Measurements from ENCODE around the gene PLSCR4.
A peak's percentile ranks its signal among the peaks of the same experiment; 100 is the strongest.

Gene PLSCR4

DNA sequence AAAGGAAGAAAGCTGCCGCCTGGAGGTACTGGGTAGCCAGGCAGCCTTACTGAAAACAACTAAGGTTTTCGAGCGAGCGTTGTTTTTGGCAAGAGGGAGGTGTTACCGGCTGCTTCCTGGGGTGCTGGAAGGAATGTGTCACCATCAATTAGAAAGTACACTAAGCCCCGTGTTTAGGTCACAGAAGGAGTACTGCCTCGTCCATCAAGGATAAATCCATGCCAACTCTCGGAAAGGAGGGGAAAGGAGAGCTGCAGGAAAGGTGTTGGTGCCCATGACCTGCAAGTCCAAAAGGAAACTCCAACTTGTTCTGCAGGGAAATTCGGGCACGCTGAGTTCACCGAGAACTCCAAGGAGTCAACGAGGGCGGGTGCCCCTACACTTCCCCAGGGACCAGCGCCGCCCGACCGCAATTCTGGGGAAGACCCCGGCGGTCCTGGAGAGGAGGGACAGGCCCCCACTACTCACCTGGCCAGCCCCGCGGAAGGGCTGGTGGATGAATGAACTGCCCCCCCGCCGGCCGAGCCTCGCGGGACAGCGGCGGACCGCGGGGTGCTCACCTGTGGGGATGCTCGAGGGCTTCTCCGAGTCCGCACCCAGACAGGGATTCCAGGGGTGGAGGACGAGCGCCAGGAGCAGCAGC is 90.5 kb downstream of the PLSCR4 start:
- DNase-seq: peak; percentile 63

DNA sequence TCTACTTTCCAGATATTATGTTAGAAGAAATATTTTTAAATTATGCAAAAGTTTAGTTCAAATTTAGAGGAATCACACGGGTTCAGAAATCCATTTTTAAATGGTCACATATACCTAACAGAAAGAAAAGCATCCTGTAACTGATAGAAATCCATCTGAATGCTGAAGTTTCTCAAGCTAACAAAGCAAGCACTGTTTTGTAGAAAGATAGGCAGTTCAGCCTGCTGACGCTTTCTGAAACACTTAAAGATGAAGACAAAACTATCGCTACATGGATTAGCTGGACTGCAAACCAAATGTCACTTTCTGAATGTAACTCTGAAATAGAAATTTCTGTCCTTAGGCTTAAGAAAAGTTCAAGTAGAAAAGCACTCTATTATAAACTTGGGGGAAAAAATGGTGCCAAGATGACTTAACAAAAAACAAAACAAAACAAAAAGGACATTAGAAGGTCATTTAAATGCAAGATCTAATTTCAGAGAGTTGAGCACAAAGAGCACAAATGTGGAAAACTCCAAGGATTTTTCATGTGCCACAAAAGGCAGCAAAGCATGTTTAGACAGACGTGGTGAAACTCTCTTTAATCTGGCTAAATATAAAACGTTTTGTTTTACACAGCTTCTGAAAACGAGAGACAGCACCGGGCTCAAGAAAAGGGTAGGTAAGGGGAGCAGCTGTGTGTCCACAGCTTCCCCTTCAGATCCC is 91.1 kb downstream of the PLSCR4 start:
- no peak for DNase-seq

DNA sequence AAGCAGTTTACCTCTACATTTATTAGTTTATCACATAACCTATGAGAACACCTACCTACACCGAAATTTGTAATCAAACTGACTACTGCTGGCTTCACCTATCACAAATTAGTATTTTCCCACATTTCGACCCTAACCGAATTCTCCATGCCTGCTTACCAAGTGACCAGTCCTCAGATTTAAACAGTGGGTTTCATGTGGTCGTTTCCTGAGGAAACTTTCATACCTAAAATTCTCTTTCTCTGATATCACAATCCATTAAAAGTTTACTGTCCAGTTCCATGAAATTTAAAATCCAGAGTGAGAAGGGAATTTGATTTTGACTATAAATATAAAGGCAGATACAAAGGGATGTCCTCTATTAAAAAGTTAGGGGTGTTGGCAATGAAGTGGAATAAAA is 91.9 kb downstream of the PLSCR4 start:
- DNase-seq: no peak

DNA sequence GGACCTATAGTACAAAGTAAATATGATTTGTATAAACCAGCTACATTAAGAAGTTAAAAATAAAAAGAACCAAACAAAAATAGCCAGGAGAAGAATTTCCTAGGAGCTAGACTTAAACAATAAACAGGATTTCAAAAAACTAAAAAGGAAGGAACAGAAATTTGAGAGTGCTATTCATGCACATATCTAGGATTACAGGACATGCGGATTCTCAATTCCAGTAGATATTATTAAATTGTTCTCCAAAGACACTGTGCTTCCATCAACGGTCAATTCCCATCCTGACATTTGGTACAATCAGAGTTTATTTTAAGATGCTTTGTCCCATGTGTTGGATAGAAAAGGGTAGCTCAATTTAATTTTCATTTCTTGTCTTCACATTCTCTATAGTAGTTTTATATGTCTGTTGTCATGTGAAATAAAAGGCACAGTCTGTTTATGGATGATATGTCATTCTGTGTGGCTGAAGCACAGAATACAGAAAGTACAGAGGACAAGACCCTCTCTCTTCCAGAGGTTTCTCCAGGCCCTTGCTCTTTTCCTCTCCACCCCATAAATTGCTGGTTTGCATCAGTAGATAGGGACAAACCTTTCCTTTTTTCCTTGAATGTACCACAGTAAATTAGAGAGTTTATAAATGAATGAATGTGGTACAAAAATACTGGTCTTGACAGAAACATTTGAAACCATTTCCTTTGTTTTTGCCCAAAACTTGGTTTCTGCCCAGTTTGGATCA is 93.4 kb downstream of the PLSCR4 start:
- no peak for DNase-seq

DNA sequence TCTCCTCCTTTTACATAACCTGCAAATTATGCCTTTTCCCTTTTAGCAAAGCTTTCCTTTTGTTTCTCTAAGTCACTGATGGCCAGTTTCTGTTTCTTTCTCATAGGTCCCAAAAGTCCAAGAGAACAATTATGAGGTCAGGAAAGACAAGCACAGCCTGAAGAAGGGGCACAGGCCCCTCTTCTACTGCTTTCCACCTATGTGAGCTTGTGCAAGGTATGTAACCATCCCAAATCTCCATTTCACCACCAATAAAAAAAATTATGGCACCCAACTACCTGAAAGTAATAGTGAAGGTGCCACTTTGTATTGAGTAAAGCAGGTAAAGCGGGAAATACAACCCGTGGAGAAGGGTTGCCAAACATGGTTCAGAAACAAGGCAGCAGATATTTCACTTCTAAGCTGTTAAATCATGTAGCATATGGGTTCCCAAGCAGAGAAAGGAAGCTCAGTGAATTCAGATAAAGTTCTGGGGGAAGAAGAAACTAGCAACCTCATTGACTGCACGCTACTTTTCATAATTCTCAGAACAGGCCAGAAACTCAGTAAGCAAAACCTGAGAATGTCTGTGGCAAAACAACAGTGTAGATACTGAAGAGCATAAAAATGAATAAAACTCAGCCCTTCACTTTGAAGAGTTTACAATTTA is 94.1 kb downstream of the PLSCR4 start:
- DNase-seq: no peak

DNA sequence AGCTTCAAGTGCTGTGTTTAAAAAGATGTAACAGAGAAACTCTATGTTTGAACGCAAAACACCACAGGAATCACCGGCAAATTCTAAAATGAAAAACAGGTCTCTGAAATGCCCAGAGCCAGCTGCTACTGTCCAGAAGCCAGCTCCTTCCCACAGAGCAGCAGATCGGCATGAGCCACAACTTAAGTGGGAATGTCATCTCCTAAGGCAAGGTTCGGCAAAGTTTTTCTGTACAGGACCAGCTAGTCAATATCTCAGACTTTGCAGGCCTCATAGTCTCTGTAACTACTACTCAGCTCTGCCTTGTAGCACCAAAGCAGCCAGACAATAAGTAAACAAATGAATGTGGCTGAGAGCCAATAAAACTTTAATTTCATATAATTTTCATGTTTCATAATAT is 94.8 kb downstream of the PLSCR4 start:
- no peak for DNase-seq

DNA sequence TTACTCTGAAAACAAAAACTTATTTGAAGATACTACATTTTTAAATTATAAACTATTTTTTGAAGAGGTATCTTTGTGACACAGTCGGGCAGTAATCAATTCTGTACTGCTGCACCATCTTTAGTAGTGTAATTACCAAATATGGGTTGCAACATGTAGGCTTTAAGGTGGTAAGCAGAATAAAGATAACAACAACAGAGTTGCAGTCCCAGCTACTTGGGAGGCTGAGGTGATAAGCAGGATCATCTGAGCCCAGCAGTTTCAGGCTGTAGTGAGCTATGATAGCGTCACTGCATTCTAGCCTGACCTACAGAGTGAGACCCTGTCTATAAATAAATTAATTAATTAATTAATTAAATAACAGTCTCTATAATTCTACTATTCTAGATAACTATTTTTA is 95.9 kb downstream of the PLSCR4 start:
- DNase-seq: no peak

DNA sequence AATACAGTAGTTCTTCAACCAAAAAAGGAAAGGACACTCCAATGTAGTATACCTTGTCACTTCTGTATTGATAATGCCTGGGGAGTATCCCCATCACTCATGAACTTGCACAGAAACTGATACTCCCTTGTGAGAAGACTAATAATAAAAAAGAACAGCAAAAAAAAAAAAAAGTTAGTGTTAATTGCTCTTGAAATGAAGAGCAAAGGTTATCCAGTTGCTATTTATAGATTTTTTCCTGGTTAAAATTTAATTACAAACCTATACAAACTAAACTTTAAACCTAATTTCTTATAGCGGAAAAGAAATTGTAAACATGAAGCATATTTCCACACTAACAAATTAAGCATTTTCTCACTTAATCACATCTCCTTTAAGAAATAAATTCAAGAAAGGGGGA is 96.6 kb downstream of the PLSCR4 start:
- DNase-seq: no peak

DNA sequence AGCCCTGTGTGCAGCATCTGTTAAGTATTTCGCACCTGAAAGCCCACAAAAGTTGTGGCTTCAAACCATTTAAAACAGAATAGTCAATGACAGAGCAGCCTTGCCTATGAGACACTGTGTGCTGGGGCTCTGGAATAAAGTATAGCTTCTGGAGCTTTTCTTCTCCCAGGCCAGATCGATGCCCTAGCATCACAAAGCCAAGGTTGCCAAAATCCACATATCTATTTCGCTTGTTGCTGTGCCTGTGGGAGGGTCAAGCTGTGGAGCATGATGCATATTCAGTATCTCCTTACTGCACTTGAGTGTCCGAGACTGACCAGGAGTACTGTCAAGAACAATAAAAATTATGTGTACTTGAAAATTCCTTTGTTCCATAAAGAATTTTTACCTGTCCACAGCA is 97.5 kb downstream of the PLSCR4 start:
- DNase-seq: no peak

DNA sequence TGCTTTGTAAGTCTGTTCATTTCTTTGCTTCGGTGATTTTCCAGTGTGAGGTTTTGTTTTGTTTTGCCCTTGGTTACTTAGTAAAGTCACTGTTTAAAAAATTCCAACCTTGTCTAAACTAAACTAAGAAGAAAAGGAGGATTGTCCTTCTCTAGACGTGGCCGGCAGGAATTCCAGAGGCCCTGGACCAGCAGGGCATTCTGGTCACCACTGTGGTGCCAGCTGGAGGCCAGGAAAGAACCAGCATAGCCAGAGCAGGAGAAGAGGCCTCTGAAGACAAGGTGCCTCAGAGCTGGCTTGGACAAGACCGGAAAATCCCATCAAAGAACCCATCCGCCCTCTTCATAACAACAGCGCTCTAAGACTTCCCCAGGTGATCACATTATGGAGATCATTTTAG is 98.1 kb downstream of the PLSCR4 start:
- DNase-seq: no peak

DNA sequence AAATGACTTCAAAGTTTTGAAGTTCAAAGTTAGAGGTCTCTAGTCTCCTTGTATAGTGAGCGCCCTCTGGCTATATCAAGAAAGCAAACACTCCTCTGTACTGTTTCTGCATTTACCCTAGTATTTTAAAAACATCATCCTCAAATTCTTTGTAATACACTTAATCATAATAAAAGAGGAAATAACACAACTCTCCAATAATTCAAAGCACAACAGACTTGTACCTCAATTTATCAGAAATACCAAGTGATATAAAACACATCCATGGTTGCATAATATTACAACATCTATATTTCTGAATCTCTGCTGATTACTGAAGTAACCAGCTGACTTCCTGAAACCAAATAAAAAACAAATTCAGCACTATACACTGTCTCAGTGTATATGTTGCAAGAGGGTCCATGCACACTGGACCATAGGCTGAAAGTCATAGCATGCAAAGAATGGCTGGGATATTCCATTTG is 102.4 kb downstream of the PLSCR4 start:
- no peak for DNase-seq

DNA sequence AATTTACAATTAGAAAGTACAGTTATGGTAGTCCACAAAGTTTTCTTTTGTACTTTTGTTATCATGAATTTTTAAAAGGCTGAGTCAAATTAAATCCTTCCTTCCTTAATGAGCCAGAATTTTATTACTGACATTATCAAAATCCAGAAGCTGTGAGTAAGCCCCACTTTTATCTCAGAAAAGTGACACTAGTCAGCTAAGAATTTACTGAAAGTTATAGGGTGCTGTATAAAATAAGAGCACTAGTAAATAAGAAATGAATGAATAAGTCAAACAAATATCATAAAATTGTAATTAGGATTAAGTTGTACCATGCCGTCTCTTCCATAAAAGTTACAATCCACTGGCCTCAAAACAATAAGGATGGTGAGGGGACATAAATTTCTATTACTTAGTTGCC is 105.3 kb downstream of the PLSCR4 start:
- DNase-seq: no peak

DNA sequence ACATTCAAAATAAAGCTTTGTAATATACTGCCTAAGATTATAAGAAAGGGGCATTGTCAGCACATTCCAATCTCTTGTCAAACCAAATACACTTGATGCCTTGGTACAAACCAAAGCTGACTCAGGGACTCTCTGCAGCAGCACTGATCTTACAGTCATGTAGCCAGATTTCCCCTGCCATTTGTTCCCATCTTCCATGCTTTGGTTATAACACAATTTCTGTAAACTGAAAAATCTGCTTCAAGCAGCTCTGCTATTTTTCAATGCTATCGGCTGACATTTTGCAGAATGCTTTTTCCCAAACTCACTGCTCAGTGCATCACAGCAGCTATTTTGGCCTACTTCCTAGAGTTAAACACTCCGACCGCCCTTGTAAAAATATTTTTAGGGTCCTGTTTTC is 108.1 kb downstream of the PLSCR4 start:
- no peak for DNase-seq
